Uterus (tissue), 4 donors: ENCODE measurements around the gene GIT2. TPM values are rescaled to one million over a fixed set of nuclear protein-coding genes. Genes with fewer than 3 reads are reported as not detected.

Experiments used
- DNase-seq, 2 donors: peaks; one replicate each; pipeline ENCODE4 v3.0.0-alpha.2; 2019 to 2020
- H3K27ac ChIP-seq, 2 donors: fragments of 200-600 bp; sonication (generic); 1 replicate in 1 of 2; 2 replicates in 1 of 2; pipeline ENCODE4 v1.5.1; 2016 to 2018
- H3K27me3 ChIP-seq, 2 donors: fragments of 200-600 bp; sonication (generic); one replicate each; pipeline ENCODE4 v1.5.1; 2018 to 2019; ENCODE audit warnings: control low read depth in 1 of 2
- H3K36me3 ChIP-seq, 2 donors: fragments of 200-600 bp; sonication (generic); one replicate each; pipeline ENCODE4 v1.5.1; 2019; ENCODE audit warnings: control low read depth in 1 of 2
- H3K4me1 ChIP-seq, 2 donors: fragments of 200-600 bp; sonication (generic); one replicate each; pipeline ENCODE4 v1.5.1; 2018 to 2019; ENCODE audit warnings: control low read depth in 1 of 2
- H3K4me3 ChIP-seq, 2 donors: fragments of 200-600 bp; sonication (generic); 1 replicate in 1 of 2; 2 replicates in 1 of 2; pipeline ENCODE4 v1.5.1; 2018 to 2019; ENCODE audit warnings: mild to moderate bottlenecking in 1 of 2
- H3K9me3 ChIP-seq, 2 donors: fragments of 200-600 bp; sonication (generic); one replicate each; pipeline ENCODE4 v1.5.1; 2019; ENCODE audit warnings: control low read depth in 1 of 2
- CTCF ChIP-seq, 4 experiments: fragments of 200-600 bp in 2 of 4; fragments of 450-650 bp in 2 of 4; sonication (generic) in 2 of 4; IDR thresholded peaks; one replicate each; pipeline ENCODE4 v1.5.1; 2016 to 2019; ENCODE audit warnings: antibody characterized with exemption in 4 of 4, mild to moderate bottlenecking in 2 of 4, moderate library complexity in 1 of 4
- POLR2A ChIP-seq, 2 donors: fragments of 450-650 bp; IDR thresholded peaks; one replicate each; pipeline ENCODE4 v1.6.1; 2016; ENCODE audit warnings: antibody characterized with exemption in 2 of 2, mild to moderate bottlenecking in 1 of 2, moderate library complexity in 1 of 2
- intact Hi-C: fragments of 100-400 bp; cut with DNase I; formaldehyde crosslinking; loops from one replicate; pipeline ENCODE4 v1.15.1; 2023; ENCODE audit warnings: low total_unique reads
- total RNA-seq, 4 donors: library from RNA; depleted of rRNA in 3 of 4; stranded (reverse); fragments of >200 nt in 3 of 4; gene quantifications; one replicate each; pipeline versions ENCODE4 v1.1.0 to v1.2.4, GENCODE V29; 2014 to 2023
- donor health status: DM: yes; HTN: yes; CAD: no.

GIT2 gene
- total RNA-seq, 4 donors from 2014 or later, result 30.3 to 55.7 (median 47.0) TPM

GRCh38 chr12:110004598-110004997, 8.4 kb upstream of the GIT2 start:
- no peak overlapping the region for H3K4me3 ChIP-seq
- H3K27me3 ChIP-seq, result no peaks in the 10 kb centered on the region
- TF ChIP-seq CTCF (IDR thresholded peaks at IDR 0.05) (no peak), POLR2A (IDR thresholded peaks at IDR 0.05) (no peak)
- H3K27ac ChIP-seq, result no peak overlapping the region
- no peak for DNase-seq
- H3K9me3 ChIP-seq, result no peaks in the 10 kb centered on the region
- H3K36me3 ChIP-seq, result no peaks in the 10 kb centered on the region
- intact Hi-C loops, result no loop called here
- H3K4me1 ChIP-seq, result no peaks in the 10 kb centered on the region

GRCh38 chr12:110002676-110003515, 6.7 kb upstream of the GIT2 start:
- no peaks in the 10 kb centered on the region for H3K4me1 ChIP-seq
- H3K36me3 ChIP-seq, result no peaks in the 10 kb centered on the region
- no peak for DNase-seq
- H3K9me3 ChIP-seq, result no peaks in the 10 kb centered on the region
- H3K27ac ChIP-seq, result no peak overlapping the region
- H3K4me3 ChIP-seq, result no peak overlapping the region
- intact Hi-C loops, result no loop called here
- no peaks in the 10 kb centered on the region for H3K27me3 ChIP-seq
- no peak for TF ChIP-seq CTCF (IDR thresholded peaks at IDR 0.05)
- no peak for TF ChIP-seq POLR2A (IDR thresholded peaks at IDR 0.05)

- H3K27me3 ChIP-seq, result no peaks in the 10 kb centered on the region
- H3K9me3 ChIP-seq, result no peaks in the 10 kb centered on the region
- DNase-seq, result no peak
- intact Hi-C loops, result no loop called here
- TF ChIP-seq POLR2A (IDR thresholded peaks at IDR 0.05), result no peak
- TF ChIP-seq CTCF (IDR thresholded peaks at IDR 0.05), result no peak
- H3K27ac ChIP-seq, result no peak overlapping the region
- H3K4me1 ChIP-seq, result no peaks in the 10 kb centered on the region
- H3K4me3 ChIP-seq, result no peak overlapping the region
- no peaks in the 10 kb centered on the region for H3K36me3 ChIP-seq
Measured at GRCh38 chr12:110001596-110001995, 5.4 kb upstream of the GIT2 start.

GRCh38 chr12:109999983-110000505, 3.9 kb upstream of the GIT2 start:
- DNase-seq, result peak in 1 of 2 donors; percentile 29
- Histone ChIP-seq H3K27me3 (no peaks in the 10 kb centered on the region), H3K4me3 (peak overlapping the region; percentile 94), H3K36me3 (no peaks in the 10 kb centered on the region), H3K9me3 (no peaks in the 10 kb centered on the region), H3K4me1 (no peaks in the 10 kb centered on the region), H3K27ac (peak overlapping the region; percentile 1 to 76)
- intact Hi-C loops, result no loop called here
- no peak for TF ChIP-seq CTCF (IDR thresholded peaks at IDR 0.05)
- no peak for TF ChIP-seq POLR2A (IDR thresholded peaks at IDR 0.05)

GRCh38 chr12:109999649-109999971, 3.4 kb upstream of the GIT2 start:
- no peaks in the 10 kb centered on the region for H3K27me3 ChIP-seq
- H3K36me3 ChIP-seq, result no peaks in the 10 kb centered on the region
- no peaks in the 10 kb centered on the region for H3K9me3 ChIP-seq
- peak overlapping the region; percentile 94 for H3K4me3 ChIP-seq
- peak overlapping the region; percentile 74 to 76 for H3K27ac ChIP-seq
- no peak for TF ChIP-seq CTCF (IDR thresholded peaks at IDR 0.05)
- no peak for TF ChIP-seq POLR2A (IDR thresholded peaks at IDR 0.05)
- DNase-seq, result no peak
- peaks cover 0 to under 1% of the 10 kb centered on the region in 2 donors for H3K4me1 ChIP-seq
- intact Hi-C loops, result no loop called here
